ENCODE measurements around the gene ACSM3.

The ACSM3 gene

GRCh38 chr16:20774703-20775362 is 11.0 kb downstream of the ACSM3 start:
- no peak overlapping the region for H3K4me3 ChIP-seq (ENCODE audit: low read length in 2 of 2)
- H3K27me3 ChIP-seq (ENCODE audit: control insufficient read depth in 1 of 2, insufficient read depth in 2 of 2, low read length in 2 of 2) = no peaks in the 10 kb centered on the region
- H3K9me3 ChIP-seq (ENCODE audit: control insufficient read depth in 2 of 2, low read length in 2 of 2) = no peaks in the 10 kb centered on the region
- no peak overlapping the region for H3K9ac ChIP-seq (ENCODE audit: low read length in 2 of 2)
- no peaks in the 10 kb centered on the region for H3K4me1 ChIP-seq (ENCODE audit: control insufficient read depth, insufficient read depth, low read length)
- no peak overlapping the region for H3K27ac ChIP-seq (ENCODE audit: low read length)
- no peaks in the 10 kb centered on the region for H3K36me3 ChIP-seq (ENCODE audit: control insufficient read depth in 2 of 2, insufficient read depth in 2 of 2, low read length in 2 of 2)

DNA sequence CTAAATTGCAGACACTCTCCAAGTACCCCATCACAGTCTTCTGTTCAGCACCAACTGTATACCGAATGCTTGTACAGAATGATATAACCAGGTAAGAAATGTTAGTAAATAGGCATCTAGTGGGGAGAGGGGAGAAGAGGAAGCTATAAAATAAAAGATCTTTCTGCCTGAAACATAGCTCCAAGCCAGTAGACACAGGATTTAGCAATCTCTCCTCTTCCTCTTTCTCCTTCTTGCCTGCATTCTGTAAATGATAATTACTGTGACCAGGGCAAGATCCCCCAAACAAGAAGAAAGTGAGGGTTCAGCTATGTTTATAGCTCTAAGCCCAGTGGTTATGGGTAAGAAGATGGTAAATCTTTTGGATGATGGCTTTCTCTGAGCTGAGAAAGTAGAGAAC is 17.9 kb downstream of the ACSM3 start:
- Histone ChIP-seq H3K4me3 (ENCODE audit: low read length in 2 of 2) (no peak overlapping the region), H3K27ac (ENCODE audit: low read length) (no peak overlapping the region), H3K36me3 (ENCODE audit: control insufficient read depth in 2 of 2, insufficient read depth in 2 of 2, low read length in 2 of 2) (no peaks in the 10 kb centered on the region), H3K4me1 (ENCODE audit: control insufficient read depth, insufficient read depth, low read length) (no peaks in the 10 kb centered on the region), H3K9me3 (ENCODE audit: control insufficient read depth in 2 of 2, low read length in 2 of 2) (no peaks in the 10 kb centered on the region), H3K27me3 (ENCODE audit: control insufficient read depth in 1 of 2, insufficient read depth in 2 of 2, low read length in 2 of 2) (no peaks in the 10 kb centered on the region), H3K9ac (ENCODE audit: low read length in 2 of 2) (no peak overlapping the region)

GRCh38 chr16:20782470-20782869 is 18.7 kb downstream of the ACSM3 start:
- Histone ChIP-seq H3K9me3 (ENCODE audit: control insufficient read depth in 2 of 2, low read length in 2 of 2) (no peaks in the 10 kb centered on the region), H3K4me3 (ENCODE audit: low read length in 2 of 2) (no peak overlapping the region), H3K36me3 (ENCODE audit: control insufficient read depth in 2 of 2, insufficient read depth in 2 of 2, low read length in 2 of 2) (no peaks in the 10 kb centered on the region)

GRCh38 chr16:20784204-20784603 is 20.4 kb downstream of the ACSM3 start:
- no peak overlapping the region for H3K4me3 ChIP-seq (ENCODE audit: low read length in 2 of 2)
- no peaks in the 10 kb centered on the region for H3K4me1 ChIP-seq (ENCODE audit: control insufficient read depth, insufficient read depth, low read length)
- no peak overlapping the region for H3K27ac ChIP-seq (ENCODE audit: low read length)
- H3K36me3 ChIP-seq (ENCODE audit: control insufficient read depth in 2 of 2, insufficient read depth in 2 of 2, low read length in 2 of 2) = no peaks in the 10 kb centered on the region
- H3K9ac ChIP-seq (ENCODE audit: low read length in 2 of 2) = no peak overlapping the region
- H3K27me3 ChIP-seq (ENCODE audit: control insufficient read depth in 1 of 2, insufficient read depth in 2 of 2, low read length in 2 of 2) = no peaks in the 10 kb centered on the region
- H3K9me3 ChIP-seq (ENCODE audit: control insufficient read depth in 2 of 2, low read length in 2 of 2) = no peaks in the 10 kb centered on the region

More at GRCh38 chr16:20782470-20782869, 18.7 kb downstream of the ACSM3 start:
- H3K27ac ChIP-seq (ENCODE audit: low read length) = no peak overlapping the region
- H3K27me3 ChIP-seq (ENCODE audit: control insufficient read depth in 1 of 2, insufficient read depth in 2 of 2, low read length in 2 of 2) = no peaks in the 10 kb centered on the region
- no peak overlapping the region for H3K9ac ChIP-seq (ENCODE audit: low read length in 2 of 2)
- no peaks in the 10 kb centered on the region for H3K4me1 ChIP-seq (ENCODE audit: control insufficient read depth, insufficient read depth, low read length)

- H3K9me3 ChIP-seq (ENCODE audit: control insufficient read depth in 2 of 2, low read length in 2 of 2) = no peaks in the 10 kb centered on the region
- no peak overlapping the region for H3K4me3 ChIP-seq (ENCODE audit: low read length in 2 of 2)
- H3K27ac ChIP-seq (ENCODE audit: low read length) = no peak overlapping the region
- H3K4me1 ChIP-seq (ENCODE audit: control insufficient read depth, insufficient read depth, low read length) = no peaks in the 10 kb centered on the region
- no peak overlapping the region for H3K9ac ChIP-seq (ENCODE audit: low read length in 2 of 2)
- no peaks in the 10 kb centered on the region for H3K36me3 ChIP-seq (ENCODE audit: control insufficient read depth in 2 of 2, insufficient read depth in 2 of 2, low read length in 2 of 2)
- H3K27me3 ChIP-seq (ENCODE audit: control insufficient read depth in 1 of 2, insufficient read depth in 2 of 2, low read length in 2 of 2) = no peaks in the 10 kb centered on the region
Observed at GRCh38 chr16:20789130-20789529, 25.3 kb downstream of the ACSM3 start.

- no peak overlapping the region for H3K27ac ChIP-seq (ENCODE audit: low read length)
Observed at GRCh38 chr16:20791923-20792612, 28.3 kb downstream of the ACSM3 start.

GRCh38 chr16:20798364-20798763 is 34.5 kb downstream of the ACSM3 start:
- Histone ChIP-seq H3K9me3 (ENCODE audit: control insufficient read depth in 2 of 2, low read length in 2 of 2) (no peaks in the 10 kb centered on the region), H3K9ac (ENCODE audit: low read length in 2 of 2) (no peak overlapping the region), H3K27me3 (ENCODE audit: control insufficient read depth in 1 of 2, insufficient read depth in 2 of 2, low read length in 2 of 2) (no peaks in the 10 kb centered on the region), H3K4me1 (ENCODE audit: control insufficient read depth, insufficient read depth, low read length) (no peaks in the 10 kb centered on the region), H3K27ac (ENCODE audit: low read length) (no peak overlapping the region), H3K4me3 (ENCODE audit: low read length in 2 of 2) (no peak overlapping the region), H3K36me3 (ENCODE audit: control insufficient read depth in 2 of 2, insufficient read depth in 2 of 2, low read length in 2 of 2) (peaks cover 4 to 7% of the 10 kb centered on the region in 2 donors)

More at GRCh38 chr16:20791923-20792612, 28.3 kb downstream of the ACSM3 start:
- Histone ChIP-seq H3K9ac (ENCODE audit: low read length in 2 of 2) (no peak overlapping the region), H3K36me3 (ENCODE audit: control insufficient read depth in 2 of 2, insufficient read depth in 2 of 2, low read length in 2 of 2) (no peaks in the 10 kb centered on the region), H3K27me3 (ENCODE audit: control insufficient read depth in 1 of 2, insufficient read depth in 2 of 2, low read length in 2 of 2) (no peaks in the 10 kb centered on the region), H3K4me1 (ENCODE audit: control insufficient read depth, insufficient read depth, low read length) (no peaks in the 10 kb centered on the region), H3K9me3 (ENCODE audit: control insufficient read depth in 2 of 2, low read length in 2 of 2) (no peaks in the 10 kb centered on the region), H3K4me3 (ENCODE audit: low read length in 2 of 2) (no peak overlapping the region)

DNA sequence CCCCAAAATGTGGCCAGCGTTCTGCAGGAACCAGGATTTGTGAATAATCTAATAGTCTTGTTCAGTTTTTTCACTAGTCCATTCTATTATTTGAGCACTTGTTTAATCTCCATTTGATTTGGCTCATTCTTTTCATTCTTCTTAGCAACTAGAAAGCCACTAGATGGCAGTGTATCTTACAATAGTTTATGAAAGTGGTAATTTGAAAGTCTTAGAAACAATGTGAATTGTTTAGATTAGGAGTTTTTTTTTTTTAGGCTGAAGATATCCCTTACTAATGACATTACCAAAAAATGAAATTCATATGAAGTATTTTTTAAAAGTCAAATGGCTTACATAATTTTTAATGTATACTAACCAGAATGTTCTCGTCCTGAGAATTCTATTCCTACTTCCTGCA is 35.8 kb downstream of the ACSM3 start:
- no peaks in the 10 kb centered on the region for H3K9me3 ChIP-seq (ENCODE audit: control insufficient read depth in 2 of 2, low read length in 2 of 2)
- H3K9ac ChIP-seq (ENCODE audit: low read length in 2 of 2) = no peak overlapping the region
- no peaks in the 10 kb centered on the region for H3K27me3 ChIP-seq (ENCODE audit: control insufficient read depth in 1 of 2, insufficient read depth in 2 of 2, low read length in 2 of 2)
- H3K4me1 ChIP-seq (ENCODE audit: control insufficient read depth, insufficient read depth, low read length) = no peaks in the 10 kb centered on the region
- H3K36me3 ChIP-seq (ENCODE audit: control insufficient read depth in 2 of 2, insufficient read depth in 2 of 2, low read length in 2 of 2) = peaks cover 4 to 7% of the 10 kb centered on the region in 2 donors
- no peak overlapping the region for H3K4me3 ChIP-seq (ENCODE audit: low read length in 2 of 2)
- no peak overlapping the region for H3K27ac ChIP-seq (ENCODE audit: low read length)

DNA sequence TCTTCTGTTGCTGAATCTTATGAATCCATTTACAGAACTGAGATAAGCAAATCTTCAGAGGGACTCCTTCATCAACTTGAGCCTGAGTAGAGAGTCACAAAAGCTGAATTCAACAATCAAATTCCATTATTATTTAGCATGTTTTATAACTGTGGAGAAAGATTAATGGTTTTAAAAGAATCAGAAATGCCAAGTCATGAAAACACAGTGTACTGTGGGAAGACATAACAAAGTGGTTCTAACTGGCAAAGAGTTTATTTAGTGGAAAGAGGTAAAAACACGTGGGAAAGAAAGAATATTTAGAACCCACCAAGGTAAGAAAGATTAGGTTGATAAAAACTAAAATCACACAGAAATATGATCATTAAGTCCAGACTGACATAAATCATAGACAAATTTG is 37.5 kb downstream of the ACSM3 start:
- Histone ChIP-seq H3K27ac (ENCODE audit: low read length) (no peak overlapping the region), H3K4me3 (ENCODE audit: low read length in 2 of 2) (no peak overlapping the region), H3K9me3 (ENCODE audit: control insufficient read depth in 2 of 2, low read length in 2 of 2) (no peaks in the 10 kb centered on the region), H3K27me3 (ENCODE audit: control insufficient read depth in 1 of 2, insufficient read depth in 2 of 2, low read length in 2 of 2) (no peaks in the 10 kb centered on the region), H3K36me3 (ENCODE audit: control insufficient read depth in 2 of 2, insufficient read depth in 2 of 2, low read length in 2 of 2) (peaks cover 4 to 7% of the 10 kb centered on the region in 2 donors), H3K4me1 (ENCODE audit: control insufficient read depth, insufficient read depth, low read length) (no peaks in the 10 kb centered on the region), H3K9ac (ENCODE audit: low read length in 2 of 2) (no peak overlapping the region)

- H3K9me3 ChIP-seq (ENCODE audit: control insufficient read depth in 2 of 2, low read length in 2 of 2) = no peaks in the 10 kb centered on the region
- H3K27me3 ChIP-seq (ENCODE audit: control insufficient read depth in 1 of 2, insufficient read depth in 2 of 2, low read length in 2 of 2) = no peaks in the 10 kb centered on the region
- H3K36me3 ChIP-seq (ENCODE audit: control insufficient read depth in 2 of 2, insufficient read depth in 2 of 2, low read length in 2 of 2) = peaks cover 0 to 4% of the 10 kb centered on the region in 2 donors
- H3K4me1 ChIP-seq (ENCODE audit: control insufficient read depth, insufficient read depth, low read length) = peaks cover 8% of the 10 kb centered on the region
- H3K9ac ChIP-seq (ENCODE audit: low read length in 2 of 2) = no peak overlapping the region
- H3K4me3 ChIP-seq (ENCODE audit: low read length in 2 of 2) = no peak overlapping the region
- no peak overlapping the region for H3K27ac ChIP-seq (ENCODE audit: low read length)
Observed at GRCh38 chr16:20803192-20803560, 39.4 kb downstream of the ACSM3 start.

- H3K27ac ChIP-seq (ENCODE audit: low read length) = no peak overlapping the region
- no peaks in the 10 kb centered on the region for H3K9me3 ChIP-seq (ENCODE audit: control insufficient read depth in 2 of 2, low read length in 2 of 2)
- peaks cover 8% of the 10 kb centered on the region for H3K4me1 ChIP-seq (ENCODE audit: control insufficient read depth, insufficient read depth, low read length)
- H3K9ac ChIP-seq (ENCODE audit: low read length in 2 of 2) = no peak overlapping the region
- H3K4me3 ChIP-seq (ENCODE audit: low read length in 2 of 2) = no peak overlapping the region
- H3K27me3 ChIP-seq (ENCODE audit: control insufficient read depth in 1 of 2, insufficient read depth in 2 of 2, low read length in 2 of 2) = no peaks in the 10 kb centered on the region
- H3K36me3 ChIP-seq (ENCODE audit: control insufficient read depth in 2 of 2, insufficient read depth in 2 of 2, low read length in 2 of 2) = peaks cover 0 to 3% of the 10 kb centered on the region in 2 donors
Observed at GRCh38 chr16:20803561-20804214, 39.9 kb downstream of the ACSM3 start.
